NCI-H524 treated with DMSO at 0.1 percent for 48 hours (cell line): ENCODE results near the gene EHBP1.
A peak's percentile ranks its signal among the peaks of the same experiment; 100 is the strongest.

Experiments
- DNase-seq: peaks from one replicate; lab custom pipeline; 2025; lab: John Stamatoyannopoulos, UW

Gene EHBP1

GRCh38 chr2:62822549-62822948, 117.0 kb downstream of the EHBP1 start:
- DNase-seq = no peak

GRCh38 chr2:62824388-62824787, 118.9 kb downstream of the EHBP1 start:
- DNase-seq = peak; percentile 59

GRCh38 chr2:62826141-62826540, 120.6 kb downstream of the EHBP1 start:
- no peak for DNase-seq

GRCh38 chr2:62826953-62827675, 121.6 kb downstream of the EHBP1 start:
- no peak for DNase-seq

- no peak for DNase-seq
These were observed 126.2 kb downstream of the EHBP1 start for GRCh38 chr2:62831729-62832128.

GRCh38 chr2:62844311-62845090, 139.0 kb downstream of the EHBP1 start:
- no peak for DNase-seq

- peak; percentile 5 for DNase-seq
These were observed 139.7 kb downstream of the EHBP1 start for GRCh38 chr2:62845256-62845655.

- no peak for DNase-seq
These were observed 146.7 kb downstream of the EHBP1 start for GRCh38 chr2:62852254-62852653.

- no peak for DNase-seq
These were observed 149.3 kb downstream of the EHBP1 start for GRCh38 chr2:62854600-62855514.

GRCh38 chr2:62856228-62857040, 150.9 kb downstream of the EHBP1 start:
- no peak for DNase-seq

GRCh38 chr2:62857139-62857931, 151.8 kb downstream of the EHBP1 start:
- no peak for DNase-seq

GRCh38 chr2:62858231-62858832, 152.8 kb downstream of the EHBP1 start:
- no peak for DNase-seq

GRCh38 chr2:62868947-62869346, 163.4 kb downstream of the EHBP1 start:
- DNase-seq = no peak

GRCh38 chr2:62870966-62871365, 165.5 kb downstream of the EHBP1 start:
- no peak for DNase-seq

GRCh38 chr2:62871506-62871905, 166.0 kb downstream of the EHBP1 start:
- no peak for DNase-seq

GRCh38 chr2:62873603-62874002, 168.1 kb downstream of the EHBP1 start:
- no peak for DNase-seq

- no peak for DNase-seq
These were observed 169.4 kb downstream of the EHBP1 start for GRCh38 chr2:62874881-62875383.

GRCh38 chr2:62881162-62881795, 175.8 kb downstream of the EHBP1 start:
- no peak for DNase-seq

GRCh38 chr2:62883629-62884028, 178.1 kb downstream of the EHBP1 start:
- no peak for DNase-seq

GRCh38 chr2:62884086-62884485, 178.6 kb downstream of the EHBP1 start:
- DNase-seq = no peak
